Measurements from ENCODE around the gene TYMP. TPM values are rescaled to one million over a fixed set of nuclear protein-coding genes. Genes with fewer than 3 reads are reported as not detected.

The TYMP gene
- total and polyA plus RNA-seq, 10 of the 15 experiments (the other 5 are each of a cell fraction or from before 2014, with no cell fraction given): 0.42 to 57.8 (median 24.6) TPM

- H3K27ac ChIP-seq (ENCODE audit: control insufficient read depth, insufficient read depth): no peak overlapping the region
- TF ChIP-seq YBX1 (IDR thresholded peaks at IDR 0.05) (no peak), WRNIP1 (IDR thresholded peaks at IDR 0.05; ENCODE audit: borderline replicate concordance, low read depth, low read length) (no peak), USF1 (IDR thresholded peaks at IDR 0.05; ENCODE audit: borderline replicate concordance, extremely low read length, insufficient read depth, low read depth, low read length) (no peak), CBX3 (IDR thresholded peaks at IDR 0.05; ENCODE audit: borderline replicate concordance, low read depth) (no peak), POLR2A (IDR thresholded peaks at IDR 0.05; ENCODE audit: low read depth, low read length) (no peak), ASH2L (IDR thresholded peaks at IDR 0.05; ENCODE audit: borderline replicate concordance, low read depth) (no peak), NFIC (IDR thresholded peaks at IDR 0.05; ENCODE audit: low read depth, low read length) (no peak), BHLHE40 (IDR thresholded peaks at IDR 0.05; ENCODE audit: borderline replicate concordance in 1 of 2, low read depth in 2 of 2, low read length in 1 of 2) (no peak), SMAD5 (IDR thresholded peaks at IDR 0.05; ENCODE audit: low read depth) (no peak), IKZF2 (IDR thresholded peaks at IDR 0.05) (no peak), KLF5 (IDR thresholded peaks at IDR 0.05; ENCODE audit: partially characterized antibody) (no peak)
- TF ChIP-seq, protein P1, sequence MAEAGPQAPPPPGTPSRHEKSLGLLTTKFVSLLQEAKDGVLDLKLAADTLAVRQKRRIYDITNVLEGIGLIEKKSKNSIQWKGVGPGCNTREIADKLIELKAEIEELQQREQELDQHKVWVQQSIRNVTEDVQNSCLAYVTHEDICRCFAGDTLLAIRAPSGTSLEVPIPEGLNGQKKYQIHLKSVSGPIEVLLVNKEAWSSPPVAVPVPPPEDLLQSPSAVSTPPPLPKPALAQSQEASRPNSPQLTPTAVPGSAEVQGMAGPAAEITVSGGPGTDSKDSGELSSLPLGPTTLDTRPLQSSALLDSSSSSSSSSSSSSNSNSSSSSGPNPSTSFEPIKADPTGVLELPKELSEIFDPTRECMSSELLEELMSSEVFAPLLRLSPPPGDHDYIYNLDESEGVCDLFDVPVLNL (IDR thresholded peaks at IDR 0.05; ENCODE audit: low read depth, low read length): no peak
- TF ChIP-seq, protein P2, sequence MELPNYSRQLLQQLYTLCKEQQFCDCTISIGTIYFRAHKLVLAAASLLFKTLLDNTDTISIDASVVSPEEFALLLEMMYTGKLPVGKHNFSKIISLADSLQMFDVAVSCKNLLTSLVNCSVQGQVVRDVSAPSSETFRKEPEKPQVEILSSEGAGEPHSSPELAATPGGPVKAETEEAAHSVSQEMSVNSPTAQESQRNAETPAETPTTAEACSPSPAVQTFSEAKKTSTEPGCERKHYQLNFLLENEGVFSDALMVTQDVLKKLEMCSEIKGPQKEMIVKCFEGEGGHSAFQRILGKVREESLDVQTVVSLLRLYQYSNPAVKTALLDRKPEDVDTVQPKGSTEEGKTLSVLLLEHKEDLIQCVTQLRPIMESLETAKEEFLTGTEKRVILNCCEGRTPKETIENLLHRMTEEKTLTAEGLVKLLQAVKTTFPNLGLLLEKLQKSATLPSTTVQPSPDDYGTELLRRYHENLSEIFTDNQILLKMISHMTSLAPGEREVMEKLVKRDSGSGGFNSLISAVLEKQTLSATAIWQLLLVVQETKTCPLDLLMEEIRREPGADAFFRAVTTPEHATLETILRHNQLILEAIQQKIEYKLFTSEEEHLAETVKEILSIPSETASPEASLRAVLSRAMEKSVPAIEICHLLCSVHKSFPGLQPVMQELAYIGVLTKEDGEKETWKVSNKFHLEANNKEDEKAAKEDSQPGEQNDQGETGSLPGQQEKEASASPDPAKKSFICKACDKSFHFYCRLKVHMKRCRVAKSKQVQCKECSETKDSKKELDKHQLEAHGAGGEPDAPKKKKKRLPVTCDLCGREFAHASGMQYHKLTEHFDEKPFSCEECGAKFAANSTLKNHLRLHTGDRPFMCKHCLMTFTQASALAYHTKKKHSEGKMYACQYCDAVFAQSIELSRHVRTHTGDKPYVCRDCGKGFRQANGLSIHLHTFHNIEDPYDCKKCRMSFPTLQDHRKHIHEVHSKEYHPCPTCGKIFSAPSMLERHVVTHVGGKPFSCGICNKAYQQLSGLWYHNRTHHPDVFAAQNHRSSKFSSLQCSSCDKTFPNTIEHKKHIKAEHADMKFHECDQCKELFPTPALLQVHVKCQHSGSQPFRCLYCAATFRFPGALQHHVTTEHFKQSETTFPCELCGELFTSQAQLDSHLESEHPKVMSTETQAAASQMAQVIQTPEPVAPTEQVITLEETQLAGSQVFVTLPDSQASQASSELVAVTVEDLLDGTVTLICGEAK (IDR thresholded peaks at IDR 0.05; ENCODE audit: borderline replicate concordance): no peak
- TF ChIP-seq, protein P3, sequence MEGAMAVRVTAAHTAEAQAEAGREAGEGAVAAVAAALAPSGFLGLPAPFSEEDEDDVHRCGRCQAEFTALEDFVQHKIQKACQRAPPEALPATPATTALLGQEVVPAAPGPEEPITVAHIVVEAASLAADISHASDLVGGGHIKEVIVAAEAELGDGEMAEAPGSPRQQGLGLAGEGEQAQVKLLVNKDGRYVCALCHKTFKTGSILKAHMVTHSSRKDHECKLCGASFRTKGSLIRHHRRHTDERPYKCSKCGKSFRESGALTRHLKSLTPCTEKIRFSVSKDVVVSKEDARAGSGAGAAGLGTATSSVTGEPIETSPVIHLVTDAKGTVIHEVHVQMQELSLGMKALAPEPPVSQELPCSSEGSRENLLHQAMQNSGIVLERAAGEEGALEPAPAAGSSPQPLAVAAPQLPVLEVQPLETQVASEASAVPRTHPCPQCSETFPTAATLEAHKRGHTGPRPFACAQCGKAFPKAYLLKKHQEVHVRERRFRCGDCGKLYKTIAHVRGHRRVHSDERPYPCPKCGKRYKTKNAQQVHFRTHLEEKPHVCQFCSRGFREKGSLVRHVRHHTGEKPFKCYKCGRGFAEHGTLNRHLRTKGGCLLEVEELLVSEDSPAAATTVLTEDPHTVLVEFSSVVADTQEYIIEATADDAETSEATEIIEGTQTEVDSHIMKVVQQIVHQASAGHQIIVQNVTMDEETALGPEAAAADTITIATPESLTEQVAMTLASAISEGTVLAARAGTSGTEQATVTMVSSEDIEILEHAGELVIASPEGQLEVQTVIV (IDR thresholded peaks at IDR 0.05; ENCODE audit: borderline replicate concordance, partially characterized antibody): no peak
Measured at GRCh38 chr22:50561401-50562358, 31.9 kb upstream of the TYMP start.

More at GRCh38 chr22:50561401-50562358, 31.9 kb upstream of the TYMP start:
- intact Hi-C loops (cut with micrococcal nuclease; ENCODE audit: unreplicated experiment): loop anchor here (1.0 to 5.0 kb wide), 2 partner anchors 20 to 34 kb away; partner anchors contain the start of gene SCO2
- H3K4me1 ChIP-seq (ENCODE audit: control insufficient read depth, insufficient read depth, low read length): no peaks in the 10 kb centered on the region
- ChIA-PET RAD21 (ENCODE audit: unreplicated experiment) (no interaction called here), CTCF (no interaction called here), POLR2A (no interaction called here), SMC1A (ENCODE audit: uncharacterized antibody, unreplicated experiment) (no interaction called here)
- FAIRE-seq (no peak), ATAC-seq (no peak), DNase-seq (ENCODE audit: low read depth, low spot score) (no peak)
- WGBS (ENCODE audit: insufficient coverage, insufficient replicate concordance, low lambda C conversion rate, missing lambda C conversion rate): 45% methylated on average over 9 of the region's 34 CpGs
- H3K9ac ChIP-seq (ENCODE audit: control insufficient read depth, insufficient read depth, low read length): no peak overlapping the region
- H3K36me3 ChIP-seq (ENCODE audit: control insufficient read depth in 2 of 2, insufficient read depth in 2 of 2, low read length in 1 of 2): no peaks in the 10 kb centered on the region
- peaks cover 0 to 1% of the 10 kb centered on the region in 2 experiments; a peak in 1 of 4 replicates for H3K27me3 ChIP-seq (replicated peaks in 1 of 2; ENCODE audit: control insufficient read depth in 2 of 2, insufficient read depth in 2 of 2, low read length in 1 of 2)
- no peaks in the 10 kb centered on the region for H4K20me1 ChIP-seq (ENCODE audit: control insufficient read depth, insufficient read depth)
- H2AFZ ChIP-seq (ENCODE audit: control insufficient read depth, low read depth, low read length): no peak overlapping the region
- H3K9me3 ChIP-seq (replicated peaks; ENCODE audit: control insufficient read depth, insufficient read depth, low read length): no peaks in the 10 kb centered on the region
- in situ Hi-C loops (cut with MboI): no loop called here
- H3K79me2 ChIP-seq (ENCODE audit: control insufficient read depth, insufficient read depth, low read length): no peaks in the 10 kb centered on the region
- no peak overlapping the region for H3K4me2 ChIP-seq (ENCODE audit: control insufficient read depth, insufficient read depth)
- no peak overlapping the region for H3K4me3 ChIP-seq
- no TSS peak for BruUV-seq (replicated peaks)
